Measurements from ENCODE around the gene SPATA9.

Gene SPATA9

DNA sequence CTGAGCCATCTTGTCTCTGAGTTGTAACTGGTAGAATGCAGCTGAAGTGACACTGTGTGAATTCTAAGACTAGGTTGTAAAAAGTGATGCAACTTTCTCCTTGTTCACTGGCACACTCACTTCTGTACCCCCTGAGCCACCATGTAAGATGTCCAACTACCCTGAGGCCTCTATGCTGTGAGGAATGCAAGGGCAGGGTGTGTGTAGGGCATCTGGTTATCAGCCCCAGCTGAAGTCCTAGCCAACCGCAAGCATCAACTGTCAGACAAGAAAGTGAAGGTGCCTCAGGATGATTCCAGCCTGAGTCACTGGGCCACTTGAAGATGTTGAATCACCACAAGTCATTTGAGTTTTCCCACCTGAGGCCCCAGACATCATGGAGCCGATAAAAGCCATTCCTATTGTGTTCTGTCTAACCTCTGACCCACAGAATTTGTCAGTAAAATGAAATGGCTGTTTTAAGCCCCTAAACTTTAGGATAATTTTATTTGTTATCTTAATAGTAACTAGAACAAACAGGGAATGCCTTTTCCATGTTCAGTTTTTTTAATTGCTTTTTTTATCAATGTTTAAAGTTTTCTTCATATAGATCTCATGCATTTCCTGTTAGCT is 29.7 kb upstream of the SPATA9 start (continued):
- TF ChIP-seq HOXD13 (CRISPR knock-in tag; IDR thresholded peaks at IDR 0.05; ENCODE audit: borderline replicate concordance) (peak; percentile 60; the same call in 1 of the 2 replicates), ZNF791 (tag by site-specific recombination; IDR thresholded peaks at IDR 0.05) (no peak), ZNF211 (tag by site-specific recombination; IDR thresholded peaks at IDR 0.05; ENCODE audit: low read depth) (no peak), ZNF585B (tag by site-specific recombination; IDR thresholded peaks at IDR 0.05) (no peak), ZFHX2 (tag by site-specific recombination; conservative IDR thresholded peaks at IDR 0.05) (no peak), ZNF561 (tag by site-specific recombination; IDR thresholded peaks at IDR 0.05; ENCODE audit: borderline replicate concordance) (no peak), ZNF658 (tag by site-specific recombination; IDR thresholded peaks at IDR 0.05) (no peak), ZNF626 (tag by site-specific recombination; IDR thresholded peaks at IDR 0.05) (no peak), ZNF701 (tag by site-specific recombination; IDR thresholded peaks at IDR 0.05) (no peak), ZBTB21 (tag by site-specific recombination; IDR thresholded peaks at IDR 0.05) (peak; percentile 60), ZNF2 (tag by site-specific recombination; IDR thresholded peaks at IDR 0.05) (no peak; the same call in 1 of the 2 replicates), ZFP69B (tag by site-specific recombination; IDR thresholded peaks at IDR 0.05) (peak; percentile 87)
- TF ChIP-seq, protein P1, sequence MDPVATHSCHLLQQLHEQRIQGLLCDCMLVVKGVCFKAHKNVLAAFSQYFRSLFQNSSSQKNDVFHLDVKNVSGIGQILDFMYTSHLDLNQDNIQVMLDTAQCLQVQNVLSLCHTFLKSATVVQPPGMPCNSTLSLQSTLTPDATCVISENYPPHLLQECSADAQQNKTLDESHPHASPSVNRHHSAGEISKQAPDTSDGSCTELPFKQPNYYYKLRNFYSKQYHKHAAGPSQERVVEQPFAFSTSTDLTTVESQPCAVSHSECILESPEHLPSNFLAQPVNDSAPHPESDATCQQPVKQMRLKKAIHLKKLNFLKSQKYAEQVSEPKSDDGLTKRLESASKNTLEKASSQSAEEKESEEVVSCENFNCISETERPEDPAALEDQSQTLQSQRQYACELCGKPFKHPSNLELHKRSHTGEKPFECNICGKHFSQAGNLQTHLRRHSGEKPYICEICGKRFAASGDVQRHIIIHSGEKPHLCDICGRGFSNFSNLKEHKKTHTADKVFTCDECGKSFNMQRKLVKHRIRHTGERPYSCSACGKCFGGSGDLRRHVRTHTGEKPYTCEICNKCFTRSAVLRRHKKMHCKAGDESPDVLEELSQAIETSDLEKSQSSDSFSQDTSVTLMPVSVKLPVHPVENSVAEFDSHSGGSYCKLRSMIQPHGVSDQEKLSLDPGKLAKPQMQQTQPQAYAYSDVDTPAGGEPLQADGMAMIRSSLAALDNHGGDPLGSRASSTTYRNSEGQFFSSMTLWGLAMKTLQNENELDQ (tag by site-specific recombination; IDR thresholded peaks at IDR 0.05; ENCODE audit: low read depth): no peak
- TF ChIP-seq, protein P2, sequence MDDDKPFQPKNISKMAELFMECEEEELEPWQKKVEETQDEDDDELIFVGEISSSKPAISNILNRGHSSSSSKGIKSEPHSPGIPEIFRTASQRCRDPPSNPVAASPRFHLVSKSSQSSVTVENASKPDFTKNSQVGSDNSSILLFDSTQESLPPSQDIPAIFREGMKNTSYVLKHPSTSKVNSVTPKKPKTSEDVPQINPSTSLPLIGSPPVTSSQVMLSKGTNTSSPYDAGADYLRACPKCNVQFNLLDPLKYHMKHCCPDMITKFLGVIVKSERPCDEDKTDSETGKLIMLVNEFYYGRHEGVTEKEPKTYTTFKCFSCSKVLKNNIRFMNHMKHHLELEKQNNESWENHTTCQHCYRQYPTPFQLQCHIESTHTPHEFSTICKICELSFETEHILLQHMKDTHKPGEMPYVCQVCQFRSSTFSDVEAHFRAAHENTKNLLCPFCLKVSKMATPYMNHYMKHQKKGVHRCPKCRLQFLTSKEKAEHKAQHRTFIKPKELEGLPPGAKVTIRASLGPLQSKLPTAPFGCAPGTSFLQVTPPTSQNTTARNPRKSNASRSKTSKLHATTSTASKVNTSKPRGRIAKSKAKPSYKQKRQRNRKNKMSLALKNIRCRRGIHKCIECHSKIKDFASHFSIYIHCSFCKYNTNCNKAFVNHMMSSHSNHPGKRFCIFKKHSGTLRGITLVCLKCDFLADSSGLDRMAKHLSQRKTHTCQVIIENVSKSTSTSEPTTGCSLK (tag by site-specific recombination; IDR thresholded peaks at IDR 0.05): no peak
- TF ChIP-seq, protein P3, sequence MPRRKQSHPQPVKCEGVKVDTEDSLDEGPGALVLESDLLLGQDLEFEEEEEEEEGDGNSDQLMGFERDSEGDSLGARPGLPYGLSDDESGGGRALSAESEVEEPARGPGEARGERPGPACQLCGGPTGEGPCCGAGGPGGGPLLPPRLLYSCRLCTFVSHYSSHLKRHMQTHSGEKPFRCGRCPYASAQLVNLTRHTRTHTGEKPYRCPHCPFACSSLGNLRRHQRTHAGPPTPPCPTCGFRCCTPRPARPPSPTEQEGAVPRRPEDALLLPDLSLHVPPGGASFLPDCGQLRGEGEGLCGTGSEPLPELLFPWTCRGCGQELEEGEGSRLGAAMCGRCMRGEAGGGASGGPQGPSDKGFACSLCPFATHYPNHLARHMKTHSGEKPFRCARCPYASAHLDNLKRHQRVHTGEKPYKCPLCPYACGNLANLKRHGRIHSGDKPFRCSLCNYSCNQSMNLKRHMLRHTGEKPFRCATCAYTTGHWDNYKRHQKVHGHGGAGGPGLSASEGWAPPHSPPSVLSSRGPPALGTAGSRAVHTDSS (tag by site-specific recombination; IDR thresholded peaks at IDR 0.05): no peak

DNA sequence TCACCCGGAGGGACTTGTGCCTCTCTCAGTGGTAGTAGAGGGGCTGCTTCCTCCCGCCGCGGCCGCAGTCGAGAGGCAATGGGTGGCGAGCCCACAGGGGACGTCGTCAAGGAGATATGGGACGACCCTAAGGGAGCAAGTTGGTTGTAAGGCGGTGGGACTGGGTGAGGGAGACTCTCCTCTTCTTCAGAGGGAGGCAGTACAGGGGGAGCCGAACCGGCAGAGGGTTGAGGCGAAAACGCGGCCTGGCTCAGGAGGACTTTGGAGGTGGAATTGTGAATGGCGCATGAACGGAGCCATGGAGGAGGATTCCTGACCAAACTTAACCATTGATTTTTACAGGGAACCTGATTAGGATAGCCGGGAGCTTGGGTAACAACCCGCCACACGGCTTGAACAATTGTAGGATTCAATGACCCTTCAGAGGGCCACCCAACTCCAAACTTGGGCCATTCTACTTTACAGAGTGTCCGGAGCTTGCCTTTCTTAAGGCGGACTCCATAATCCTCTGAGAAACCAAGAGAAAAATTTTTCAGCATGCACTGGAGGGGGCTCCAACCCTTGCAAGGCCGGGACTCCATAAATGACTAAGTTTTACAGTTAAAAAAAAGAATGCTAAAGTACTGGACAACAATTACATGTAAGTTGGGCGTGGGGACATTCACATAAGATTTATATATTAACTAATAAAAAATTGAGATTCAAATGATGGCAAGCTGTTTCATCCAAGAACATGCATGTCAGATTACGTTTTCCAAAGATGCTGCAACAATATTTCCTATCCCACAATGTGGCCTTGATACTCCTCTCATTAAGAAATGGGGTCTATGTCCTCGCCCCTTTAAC is 28.9 kb upstream of the SPATA9 start:
- peaks cover 4% of the 10 kb centered on the region; the same call in 1 of the 2 replicates for H3K4me1 ChIP-seq (ENCODE audit: control insufficient read depth, insufficient read depth, low read length)
- ChIA-PET CTCF (interaction anchor here (0.6 to 2.3 kb wide), 6 partner anchors 45 to 711 kb away, joined by 3 to 11 read pairs (median 4); partner anchors contain the start of gene RFESD), POLR2A (interaction anchor here (1.0 to 3.5 kb wide), 4 partner anchors 12 to 65 kb away, joined by 4 to 26 read pairs (median 6); partner anchors contain the start of genes RFESD and RHOBTB3)
- H3K36me3 ChIP-seq (ENCODE audit: control insufficient read depth in 2 of 2, insufficient read depth in 1 of 2, low read length in 2 of 2): no peaks in the 10 kb centered on the region
- H3K4me3 ChIP-seq (ENCODE audit: low read depth, low read length): no peak overlapping the region
- H3K27ac ChIP-seq (ENCODE audit: extremely low read depth, low read depth, low read length): peak overlapping the region; percentile 50
- no peaks in the 10 kb centered on the region for H3K9me3 ChIP-seq (ENCODE audit: control insufficient read depth, insufficient read depth, low read depth, low read length)
- peak; percentile 70 for TF ChIP-seq ZNF341 (tag by site-specific recombination; IDR thresholded peaks at IDR 0.05; ENCODE audit: low read depth)
- TF ChIP-seq ZNF112 (tag by site-specific recombination; IDR thresholded peaks at IDR 0.05): no peak
- TF ChIP-seq ZIC2 (tag by site-specific recombination; IDR thresholded peaks at IDR 0.05): peak; percentile 67
- TF ChIP-seq ZNF266 (tag by site-specific recombination; IDR thresholded peaks at IDR 0.05; ENCODE audit: low read depth): no peak
- TF ChIP-seq ZNF169 (tag by site-specific recombination; IDR thresholded peaks at IDR 0.05): no peak
- TF ChIP-seq, protein P4, sequence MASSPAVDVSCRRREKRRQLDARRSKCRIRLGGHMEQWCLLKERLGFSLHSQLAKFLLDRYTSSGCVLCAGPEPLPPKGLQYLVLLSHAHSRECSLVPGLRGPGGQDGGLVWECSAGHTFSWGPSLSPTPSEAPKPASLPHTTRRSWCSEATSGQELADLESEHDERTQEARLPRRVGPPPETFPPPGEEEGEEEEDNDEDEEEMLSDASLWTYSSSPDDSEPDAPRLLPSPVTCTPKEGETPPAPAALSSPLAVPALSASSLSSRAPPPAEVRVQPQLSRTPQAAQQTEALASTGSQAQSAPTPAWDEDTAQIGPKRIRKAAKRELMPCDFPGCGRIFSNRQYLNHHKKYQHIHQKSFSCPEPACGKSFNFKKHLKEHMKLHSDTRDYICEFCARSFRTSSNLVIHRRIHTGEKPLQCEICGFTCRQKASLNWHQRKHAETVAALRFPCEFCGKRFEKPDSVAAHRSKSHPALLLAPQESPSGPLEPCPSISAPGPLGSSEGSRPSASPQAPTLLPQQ (tag by site-specific recombination; IDR thresholded peaks at IDR 0.05): peak; percentile 89
- TF ChIP-seq ZNF48 (tag by site-specific recombination; IDR thresholded peaks at IDR 0.05): no peak
- no peak for TF ChIP-seq ZNF473 (tag by site-specific recombination; IDR thresholded peaks at IDR 0.05)
- TF ChIP-seq, protein P5, sequence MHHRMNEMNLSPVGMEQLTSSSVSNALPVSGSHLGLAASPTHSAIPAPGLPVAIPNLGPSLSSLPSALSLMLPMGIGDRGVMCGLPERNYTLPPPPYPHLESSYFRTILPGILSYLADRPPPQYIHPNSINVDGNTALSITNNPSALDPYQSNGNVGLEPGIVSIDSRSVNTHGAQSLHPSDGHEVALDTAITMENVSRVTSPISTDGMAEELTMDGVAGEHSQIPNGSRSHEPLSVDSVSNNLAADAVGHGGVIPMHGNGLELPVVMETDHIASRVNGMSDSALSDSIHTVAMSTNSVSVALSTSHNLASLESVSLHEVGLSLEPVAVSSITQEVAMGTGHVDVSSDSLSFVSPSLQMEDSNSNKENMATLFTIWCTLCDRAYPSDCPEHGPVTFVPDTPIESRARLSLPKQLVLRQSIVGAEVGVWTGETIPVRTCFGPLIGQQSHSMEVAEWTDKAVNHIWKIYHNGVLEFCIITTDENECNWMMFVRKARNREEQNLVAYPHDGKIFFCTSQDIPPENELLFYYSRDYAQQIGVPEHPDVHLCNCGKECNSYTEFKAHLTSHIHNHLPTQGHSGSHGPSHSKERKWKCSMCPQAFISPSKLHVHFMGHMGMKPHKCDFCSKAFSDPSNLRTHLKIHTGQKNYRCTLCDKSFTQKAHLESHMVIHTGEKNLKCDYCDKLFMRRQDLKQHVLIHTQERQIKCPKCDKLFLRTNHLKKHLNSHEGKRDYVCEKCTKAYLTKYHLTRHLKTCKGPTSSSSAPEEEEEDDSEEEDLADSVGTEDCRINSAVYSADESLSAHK (tag by site-specific recombination; IDR thresholded peaks at IDR 0.05): peak; percentile 11; the same call in 1 of the 2 replicates
- TF ChIP-seq ZFP69B (tag by site-specific recombination; IDR thresholded peaks at IDR 0.05): peak; percentile 92
- peak; percentile 26; the same call in 1 of the 2 replicates for TF ChIP-seq ZNF501 (tag by site-specific recombination; IDR thresholded peaks at IDR 0.05)
- TF ChIP-seq ZNF37A (tag by site-specific recombination; IDR thresholded peaks at IDR 0.05): no peak
